Neural cell (in vitro differentiated cells): ENCODE data around the gene TPRA1.

Experiments used
- CTCF ChIP-seq: fragments of 450-650 bp; IDR thresholded peaks from 2 replicates; pipeline ENCODE4 v1.5.1; 2014; ENCODE audit warnings: antibody characterized with exemption, mild to moderate bottlenecking, moderate library complexity; ENCODE audit not compliant: poor library complexity, severe bottlenecking
- REST ChIP-seq: IDR thresholded peaks from 2 replicates; pipeline ENCODE4 v1.6.1; 2012; ENCODE audit warnings: borderline replicate concordance

GRCh38 chr3:127535106-127535785 lies 55.3 kb downstream of the TPRA1 start:
- TF ChIP-seq CTCF: no peak
- no peak for TF ChIP-seq REST
